ENCODE data around the gene WARS2. TPM values are rescaled to one million over a fixed set of nuclear protein-coding genes. Genes with fewer than 3 reads are reported as not detected.

Gene WARS2
- total RNA-seq, 2 donors from 2014 or later: 18.5 to 21.6 TPM

Other genes starting within 250 kb of the WARS2 start
- gene TBX15, start 152.3 kb downstream of the WARS2 start, total RNA-seq: not detected
- gene HAO2, start 228.1 kb upstream of the WARS2 start, total RNA-seq: not detected

All from activated T-helper 17 cell treated with anti-CD3 and anti-CD28 coated beads, Interleukin-2, amount 50 U/mL, for 72 hours (primary cell).